SW 1271 (cell line): ENCODE measurements around the gene KIT.
"Not testable (repeated sequence)": the region's sequence is repeated elsewhere in the genome, so short reads cannot be mapped to it uniquely, and the experiment has no call there.

Experiments used
- DNase-seq, 2 experiments: peaks; one replicate each; lab custom pipeline; 2025; lab: John Stamatoyannopoulos, UW

Gene KIT

GRCh38 chr4:54657551-54658251, at the start of gene KIT:
Gene KIT, plus strand, starts transcription at chr4:54657957. Its CDS starts 58 bp downstream, at chr4:54658015.
- no peak for DNase-seq

GRCh38 chr4:54609310-54609709, 48.4 kb upstream of the KIT start:
- DNase-seq = no peak

GRCh38 chr4:54614149-54614548, 43.6 kb upstream of the KIT start:
- no peak for DNase-seq

- DNase-seq = no peak
Observed at GRCh38 chr4:54620773-54621172, 37.0 kb upstream of the KIT start.

- no peak for DNase-seq
Observed at GRCh38 chr4:54625391-54625790, 32.4 kb upstream of the KIT start.

GRCh38 chr4:54626113-54626512, 31.6 kb upstream of the KIT start:
- no peak for DNase-seq

- DNase-seq = no peak
Observed at GRCh38 chr4:54632537-54632936, 25.2 kb upstream of the KIT start.

GRCh38 chr4:54633102-54633740, 24.5 kb upstream of the KIT start:
- not testable (repeated sequence) for DNase-seq

- no peak for DNase-seq
Observed at GRCh38 chr4:54635318-54635717, 22.4 kb upstream of the KIT start.

- no peak for DNase-seq
Observed at GRCh38 chr4:54637325-54637724, 20.4 kb upstream of the KIT start.

- DNase-seq = not testable (repeated sequence)
Observed at GRCh38 chr4:54641101-54641500, 16.7 kb upstream of the KIT start.

- no peak for DNase-seq
Observed at GRCh38 chr4:54643172-54643571, 14.6 kb upstream of the KIT start.

GRCh38 chr4:54643958-54644751, 13.6 kb upstream of the KIT start:
- DNase-seq = no peak

GRCh38 chr4:54645830-54646229, 11.9 kb upstream of the KIT start:
- DNase-seq = no peak

- DNase-seq = no peak
Observed at GRCh38 chr4:54647070-54647469, 10.7 kb upstream of the KIT start.

- DNase-seq = no peak
Observed at GRCh38 chr4:54651050-54651449, 6.7 kb upstream of the KIT start.

- DNase-seq = no peak
Observed at GRCh38 chr4:54654753-54655152, 3.0 kb upstream of the KIT start.

GRCh38 chr4:54657185-54657550, 589 bp upstream of the KIT start:
- no peak for DNase-seq

- peak in 1 of 2 experiments; percentile 29 for DNase-seq
Observed at GRCh38 chr4:54658252-54659093, 716 bp downstream of the KIT start.

- no peak for DNase-seq
Observed at GRCh38 chr4:54659313-54659712, 1.6 kb downstream of the KIT start.

- DNase-seq = no peak
Observed at GRCh38 chr4:54659749-54660535, 2.2 kb downstream of the KIT start.
